ENCODE data around the gene NCF2. TPM values are rescaled to one million over a fixed set of nuclear protein-coding genes. Genes with fewer than 3 reads are reported as not detected.

NCF2 gene
- total RNA-seq, 1 donor from 2014 or later = 8.3 TPM

GRCh38 chr1:183583466-183583865, 6.8 kb downstream of the NCF2 start:
- peak; percentile 64 for ATAC-seq

GRCh38 chr1:183582021-183582713, 8.1 kb downstream of the NCF2 start:
- ATAC-seq = no peak

GRCh38 chr1:183580281-183580682, 10.0 kb downstream of the NCF2 start:
- no peak for ATAC-seq

GRCh38 chr1:183578856-183579255, 11.4 kb downstream of the NCF2 start:
- ATAC-seq = no peak

- ATAC-seq = no peak
Measured at GRCh38 chr1:183577897-183578465, 12.3 kb downstream of the NCF2 start.

GRCh38 chr1:183576537-183576936, 13.7 kb downstream of the NCF2 start:
- ATAC-seq = no peak

GRCh38 chr1:183575606-183576005, 14.7 kb downstream of the NCF2 start:
- ATAC-seq = peak; percentile 22

- ATAC-seq = no peak
Measured at GRCh38 chr1:183572721-183573120, 17.5 kb downstream of the NCF2 start.

GRCh38 chr1:183571678-183572268, 18.5 kb downstream of the NCF2 start:
- no peak for ATAC-seq

GRCh38 chr1:183570451-183570850, 19.8 kb downstream of the NCF2 start:
- no peak for ATAC-seq

- no peak for ATAC-seq
Measured at GRCh38 chr1:183569801-183570200, 20.5 kb downstream of the NCF2 start.

GRCh38 chr1:183569141-183569540, 21.1 kb downstream of the NCF2 start:
- ATAC-seq = no peak

GRCh38 chr1:183568176-183569021, 21.9 kb downstream of the NCF2 start:
- no peak for ATAC-seq

- ATAC-seq = peak; percentile 75
Measured at GRCh38 chr1:183567584-183567983, 22.7 kb downstream of the NCF2 start.

- no peak for ATAC-seq
Measured at GRCh38 chr1:183566026-183566425, 24.2 kb downstream of the NCF2 start.

- ATAC-seq = no peak
Measured at GRCh38 chr1:183565261-183565660, 25.0 kb downstream of the NCF2 start.

GRCh38 chr1:183562701-183563100, 27.6 kb downstream of the NCF2 start:
- ATAC-seq = no peak

GRCh38 chr1:183559061-183559460, 31.2 kb downstream of the NCF2 start:
- ATAC-seq = no peak

- no peak for ATAC-seq
Measured at GRCh38 chr1:183554577-183554976, 35.7 kb downstream of the NCF2 start.

GRCh38 chr1:183553764-183554163, 36.5 kb downstream of the NCF2 start:
- ATAC-seq = no peak

- no peak for ATAC-seq
Measured at GRCh38 chr1:183553331-183553730, 36.9 kb downstream of the NCF2 start.

- no peak for ATAC-seq
Measured at GRCh38 chr1:183552891-183553290, 37.4 kb downstream of the NCF2 start.

- no peak for ATAC-seq
Measured at GRCh38 chr1:183552441-183552840, 37.8 kb downstream of the NCF2 start.
